Measurements from ENCODE around the gene ZNF669.

The ZNF669 gene

GRCh38 chr1:247088967-247089366 lies 15.2 kb downstream of the ZNF669 start:
- Histone ChIP-seq H4K20me1 (ENCODE audit: insufficient read depth, low read length) (no peaks in the 10 kb centered on the region), H3K9ac (ENCODE audit: low read length) (no peak overlapping the region), H3K4me2 (ENCODE audit: low read depth, low read length) (no peak overlapping the region), H3K36me3 (replicated peaks; ENCODE audit: insufficient read depth, low read length) (no peaks in the 10 kb centered on the region), H3K79me2 (ENCODE audit: low read length) (no peaks in the 10 kb centered on the region), H3K4me3 (ENCODE audit: low read length) (no peak overlapping the region), H3K4me1 (ENCODE audit: low read length) (no peaks in the 10 kb centered on the region), H3K27me3 (replicated peaks; ENCODE audit: insufficient read depth, low read length) (no peaks in the 10 kb centered on the region), H3K9me3 (replicated peaks; ENCODE audit: insufficient read depth, low read length) (no peaks in the 10 kb centered on the region), H3K9me2 (replicated peaks; ENCODE audit: insufficient read depth, low read length) (no peaks in the 10 kb centered on the region), H2AFZ (ENCODE audit: low read length) (no peak overlapping the region), H3K27ac (ENCODE audit: low read length) (no peak overlapping the region), H3F3A (ENCODE audit: insufficient read depth, low read length) (no peaks in the 10 kb centered on the region)
- TF ChIP-seq EZH2 (optimal IDR thresholded peaks at IDR 0.05; ENCODE audit: low read depth, low read length): no peak
- no peak for TF ChIP-seq EZH2phosphoT487 (IDR thresholded peaks at IDR 0.05; ENCODE audit: low read length)
- TF ChIP-seq CTCF (IDR thresholded peaks at IDR 0.05; ENCODE audit: low read length): no peak
- DNase-seq: no peak

GRCh38 chr1:247087256-247087655 lies 16.9 kb downstream of the ZNF669 start:
- no peak for DNase-seq
- Histone ChIP-seq H3K36me3 (replicated peaks; ENCODE audit: insufficient read depth, low read length) (no peaks in the 10 kb centered on the region), H3K79me2 (ENCODE audit: low read length) (no peaks in the 10 kb centered on the region), H4K20me1 (ENCODE audit: insufficient read depth, low read length) (no peaks in the 10 kb centered on the region), H3K4me1 (ENCODE audit: low read length) (no peaks in the 10 kb centered on the region), H3K4me3 (ENCODE audit: low read length) (no peak overlapping the region), H3K4me2 (ENCODE audit: low read depth, low read length) (no peak overlapping the region), H3K27me3 (replicated peaks; ENCODE audit: insufficient read depth, low read length) (no peaks in the 10 kb centered on the region), H3K9me2 (replicated peaks; ENCODE audit: insufficient read depth, low read length) (no peaks in the 10 kb centered on the region), H3K9me3 (replicated peaks; ENCODE audit: insufficient read depth, low read length) (no peaks in the 10 kb centered on the region), H3F3A (ENCODE audit: insufficient read depth, low read length) (no peaks in the 10 kb centered on the region), H3K27ac (ENCODE audit: low read length) (no peak overlapping the region), H3K9ac (ENCODE audit: low read length) (no peak overlapping the region), H2AFZ (ENCODE audit: low read length) (no peak overlapping the region)
- no peak for TF ChIP-seq EZH2phosphoT487 (IDR thresholded peaks at IDR 0.05; ENCODE audit: low read length)
- TF ChIP-seq CTCF (IDR thresholded peaks at IDR 0.05; ENCODE audit: low read length): no peak
- TF ChIP-seq EZH2 (optimal IDR thresholded peaks at IDR 0.05; ENCODE audit: low read depth, low read length): no peak

- Histone ChIP-seq H3K4me1 (ENCODE audit: low read length) (no peaks in the 10 kb centered on the region), H3K79me2 (ENCODE audit: low read length) (no peaks in the 10 kb centered on the region), H3F3A (ENCODE audit: insufficient read depth, low read length) (no peaks in the 10 kb centered on the region), H2AFZ (ENCODE audit: low read length) (no peak overlapping the region), H3K9me2 (replicated peaks; ENCODE audit: insufficient read depth, low read length) (no peaks in the 10 kb centered on the region), H3K36me3 (replicated peaks; ENCODE audit: insufficient read depth, low read length) (no peaks in the 10 kb centered on the region), H3K4me3 (ENCODE audit: low read length) (no peak overlapping the region), H4K20me1 (ENCODE audit: insufficient read depth, low read length) (no peaks in the 10 kb centered on the region), H3K27ac (ENCODE audit: low read length) (no peak overlapping the region), H3K27me3 (replicated peaks; ENCODE audit: insufficient read depth, low read length) (no peaks in the 10 kb centered on the region), H3K4me2 (ENCODE audit: low read depth, low read length) (no peak overlapping the region), H3K9me3 (replicated peaks; ENCODE audit: insufficient read depth, low read length) (no peaks in the 10 kb centered on the region), H3K9ac (ENCODE audit: low read length) (no peak overlapping the region)
- no peak for DNase-seq
- TF ChIP-seq EZH2 (optimal IDR thresholded peaks at IDR 0.05; ENCODE audit: low read depth, low read length): no peak
- no peak for TF ChIP-seq CTCF (IDR thresholded peaks at IDR 0.05; ENCODE audit: low read length)
- no peak for TF ChIP-seq EZH2phosphoT487 (IDR thresholded peaks at IDR 0.05; ENCODE audit: low read length)
Measured at GRCh38 chr1:247085310-247085709, 18.8 kb downstream of the ZNF669 start.
